Keratinocyte (primary cell): ENCODE measurements around the gene MALT1.

Experiments used
- EZH2 ChIP-seq: IDR thresholded peaks from one replicate; pipeline ENCODE4 v1.6.1; 2012; ENCODE audit warnings: inconsistent platforms, mild to moderate bottlenecking, low read length, moderate library complexity
- TF ChIP-seq, protein P1 (sequence below), 3 experiments: IDR thresholded peaks in 1 of 3; conservative IDR thresholded peaks in 1 of 3; optimal IDR thresholded peaks in 1 of 3; 2 replicates in 2 of 3; 3 replicates in 1 of 3; pipeline versions ENCODE3 to v1.5.1; 2011; ENCODE audit warnings: low read length in 3 of 3, mild to moderate bottlenecking in 3 of 3, moderate library complexity in 2 of 3, control low read depth in 1 of 3, inconsistent platforms in 1 of 3; ENCODE audit not compliant: insufficient read depth in 2 of 3; ENCODE audit errors: extremely low read depth in 1 of 3

DNA sequence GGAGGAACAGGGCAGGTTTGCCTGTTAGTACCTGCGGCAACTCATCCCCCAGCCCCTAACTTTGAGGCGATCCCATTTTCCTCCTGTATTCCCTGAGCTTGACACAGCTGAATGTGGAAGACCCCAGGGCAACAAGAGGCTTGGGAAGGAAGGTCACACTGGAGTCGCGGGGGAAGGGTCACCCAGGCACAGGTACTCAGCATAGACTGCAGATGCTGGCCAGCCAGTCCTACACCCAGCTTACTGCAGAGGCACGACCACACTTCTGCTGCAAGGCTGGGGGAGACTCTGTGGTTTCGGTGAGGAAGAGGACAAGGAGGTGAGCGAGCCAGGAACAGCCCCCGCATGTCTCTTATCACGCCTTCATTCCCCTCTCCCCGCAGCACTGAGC is 91.5 kb downstream of the MALT1 start:
- TF ChIP-seq EZH2, result no peak
- TF ChIP-seq, protein P1, sequence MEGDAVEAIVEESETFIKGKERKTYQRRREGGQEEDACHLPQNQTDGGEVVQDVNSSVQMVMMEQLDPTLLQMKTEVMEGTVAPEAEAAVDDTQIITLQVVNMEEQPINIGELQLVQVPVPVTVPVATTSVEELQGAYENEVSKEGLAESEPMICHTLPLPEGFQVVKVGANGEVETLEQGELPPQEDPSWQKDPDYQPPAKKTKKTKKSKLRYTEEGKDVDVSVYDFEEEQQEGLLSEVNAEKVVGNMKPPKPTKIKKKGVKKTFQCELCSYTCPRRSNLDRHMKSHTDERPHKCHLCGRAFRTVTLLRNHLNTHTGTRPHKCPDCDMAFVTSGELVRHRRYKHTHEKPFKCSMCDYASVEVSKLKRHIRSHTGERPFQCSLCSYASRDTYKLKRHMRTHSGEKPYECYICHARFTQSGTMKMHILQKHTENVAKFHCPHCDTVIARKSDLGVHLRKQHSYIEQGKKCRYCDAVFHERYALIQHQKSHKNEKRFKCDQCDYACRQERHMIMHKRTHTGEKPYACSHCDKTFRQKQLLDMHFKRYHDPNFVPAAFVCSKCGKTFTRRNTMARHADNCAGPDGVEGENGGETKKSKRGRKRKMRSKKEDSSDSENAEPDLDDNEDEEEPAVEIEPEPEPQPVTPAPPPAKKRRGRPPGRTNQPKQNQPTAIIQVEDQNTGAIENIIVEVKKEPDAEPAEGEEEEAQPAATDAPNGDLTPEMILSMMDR (optimal IDR thresholded peaks at IDR 0.05 in 1 of 3, IDR thresholded peaks at IDR 0.05 in 1 of 3, conservative IDR thresholded peaks at IDR 0.05 in 1 of 3; ENCODE audit: extremely low read depth in 1 of 3, insufficient read depth in 2 of 3, low read length in 3 of 3), result no peak
